GM18498 (cell line): ENCODE data around the gene PLD4.

Experiments
- ATAC-seq: cut with Tn5 transposase; IDR thresholded peaks from one replicate; pipeline ENCODE4 v1.9.1; 2021; ENCODE audit warnings: mild to moderate bottlenecking, moderate library complexity; ENCODE audit not compliant: unreplicated experiment

The PLD4 gene

DNA sequence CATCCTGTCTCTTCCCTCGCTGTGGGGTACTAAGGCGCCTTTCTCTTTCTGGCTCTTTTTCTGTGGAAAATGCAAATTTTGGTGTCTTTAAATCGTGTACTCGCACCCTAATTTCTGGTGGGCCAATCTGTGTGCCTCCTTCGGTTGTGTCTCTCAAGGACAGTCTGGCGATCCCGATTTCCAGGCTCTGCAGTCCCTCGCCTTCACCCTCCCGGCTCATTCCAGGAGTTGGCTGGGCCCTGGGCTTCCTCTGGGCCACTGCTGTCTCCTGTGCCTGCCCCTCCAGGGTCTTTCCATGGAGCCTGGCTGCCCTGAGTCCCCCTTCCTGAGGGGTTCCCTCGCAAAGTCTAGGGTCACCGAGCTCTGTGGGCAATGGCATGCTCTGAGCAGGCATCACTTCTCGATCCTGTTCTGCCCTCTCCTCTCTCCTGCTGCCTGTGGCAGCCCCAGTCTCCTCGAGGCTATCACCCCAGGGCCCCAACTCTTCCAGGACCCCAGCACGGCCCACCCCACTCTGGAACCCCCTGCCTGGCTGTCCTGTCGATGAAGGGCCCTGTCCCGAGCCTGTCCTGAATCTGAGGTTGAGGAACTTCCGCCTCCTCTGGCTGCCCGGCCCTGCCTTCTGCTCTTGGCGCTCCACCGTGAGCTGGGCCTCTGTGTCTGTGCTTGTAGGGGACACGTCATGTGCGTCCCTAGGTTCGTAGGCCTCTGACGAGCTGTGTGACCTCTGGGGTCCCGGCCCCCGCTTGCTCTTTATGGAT lies 29.4 kb downstream of the PLD4 start:
- no peak for ATAC-seq

DNA sequence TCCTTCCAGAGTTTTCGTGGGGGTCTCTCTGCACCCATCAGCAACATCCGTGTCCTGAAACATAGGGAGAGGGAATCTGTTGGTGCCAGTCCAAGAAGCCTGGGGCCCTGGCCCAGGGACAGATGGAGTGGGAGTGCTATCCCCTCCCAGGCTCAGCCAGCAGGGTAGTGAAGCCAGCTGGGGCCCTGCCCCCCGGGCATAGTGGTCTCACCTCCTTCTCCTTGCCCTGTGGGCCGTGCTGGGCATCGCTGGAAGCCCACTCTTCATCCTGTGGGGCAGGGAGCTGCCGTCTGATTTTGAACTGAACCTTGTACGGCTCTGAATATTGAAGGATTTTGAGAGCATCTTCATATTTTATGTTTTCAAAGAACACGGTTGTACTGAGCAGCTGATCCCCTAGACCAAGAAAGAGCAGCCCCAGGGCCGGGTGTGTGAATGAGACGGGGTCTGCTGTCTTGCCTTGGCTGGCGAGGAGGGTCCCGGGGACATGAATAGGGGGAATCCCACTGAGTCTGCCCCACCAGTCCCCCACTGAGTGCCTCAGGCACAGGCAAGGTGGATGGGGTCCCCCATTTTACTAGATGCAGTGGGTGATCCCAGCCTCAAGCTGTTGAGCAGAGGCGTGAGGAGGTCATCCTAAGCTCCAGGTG lies 30.2 kb downstream of the PLD4 start:
- no peak for ATAC-seq

DNA sequence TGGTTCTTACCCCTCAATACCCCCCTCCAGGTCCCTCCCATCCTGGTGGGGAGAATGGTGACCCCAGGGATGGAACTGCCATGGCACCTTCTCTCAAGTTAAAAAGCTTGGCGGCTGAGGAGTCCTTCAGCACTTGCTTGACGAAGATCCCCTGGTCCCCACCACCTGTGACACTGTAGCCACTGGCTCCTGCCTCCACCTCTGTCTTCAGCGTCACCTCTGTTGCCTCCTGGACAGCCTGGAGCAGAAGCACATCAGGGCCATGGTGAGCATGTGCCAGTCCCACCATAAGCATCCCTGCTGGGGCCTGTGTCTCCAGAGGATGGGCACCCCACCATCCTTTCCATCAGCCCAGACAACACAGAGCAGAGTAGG lies 30.7 kb downstream of the PLD4 start:
- ATAC-seq, result no peak

DNA sequence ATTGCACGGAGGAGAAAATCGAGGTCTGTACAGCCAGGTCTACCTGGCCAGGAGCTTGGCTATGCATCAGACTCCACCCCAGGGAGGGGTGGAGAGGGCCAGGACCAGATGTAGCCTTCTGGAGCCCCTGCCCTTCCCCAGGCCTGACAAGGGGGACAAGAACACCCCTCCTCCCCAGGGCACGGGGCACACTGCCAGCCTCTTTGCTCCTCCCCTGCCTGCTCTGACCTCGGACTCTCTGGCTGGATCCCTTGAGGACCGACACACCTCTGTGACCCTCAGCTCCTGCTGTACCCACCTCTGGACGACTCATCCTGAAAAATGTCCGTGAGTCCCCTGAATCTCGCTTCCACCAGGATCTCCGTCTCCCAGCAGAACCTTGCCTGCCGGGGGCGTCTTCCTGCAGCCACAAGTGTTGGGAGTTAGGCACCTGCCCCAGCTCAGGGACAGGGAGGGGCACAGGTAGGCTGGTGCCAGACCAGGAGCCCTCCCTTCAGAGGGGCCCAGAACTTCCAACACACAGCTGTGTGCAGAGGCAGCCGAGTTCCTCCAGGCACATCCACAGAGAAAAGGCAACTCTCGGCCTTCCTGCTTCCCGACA lies 31.7 kb downstream of the PLD4 start:
- ATAC-seq, result no peak

DNA sequence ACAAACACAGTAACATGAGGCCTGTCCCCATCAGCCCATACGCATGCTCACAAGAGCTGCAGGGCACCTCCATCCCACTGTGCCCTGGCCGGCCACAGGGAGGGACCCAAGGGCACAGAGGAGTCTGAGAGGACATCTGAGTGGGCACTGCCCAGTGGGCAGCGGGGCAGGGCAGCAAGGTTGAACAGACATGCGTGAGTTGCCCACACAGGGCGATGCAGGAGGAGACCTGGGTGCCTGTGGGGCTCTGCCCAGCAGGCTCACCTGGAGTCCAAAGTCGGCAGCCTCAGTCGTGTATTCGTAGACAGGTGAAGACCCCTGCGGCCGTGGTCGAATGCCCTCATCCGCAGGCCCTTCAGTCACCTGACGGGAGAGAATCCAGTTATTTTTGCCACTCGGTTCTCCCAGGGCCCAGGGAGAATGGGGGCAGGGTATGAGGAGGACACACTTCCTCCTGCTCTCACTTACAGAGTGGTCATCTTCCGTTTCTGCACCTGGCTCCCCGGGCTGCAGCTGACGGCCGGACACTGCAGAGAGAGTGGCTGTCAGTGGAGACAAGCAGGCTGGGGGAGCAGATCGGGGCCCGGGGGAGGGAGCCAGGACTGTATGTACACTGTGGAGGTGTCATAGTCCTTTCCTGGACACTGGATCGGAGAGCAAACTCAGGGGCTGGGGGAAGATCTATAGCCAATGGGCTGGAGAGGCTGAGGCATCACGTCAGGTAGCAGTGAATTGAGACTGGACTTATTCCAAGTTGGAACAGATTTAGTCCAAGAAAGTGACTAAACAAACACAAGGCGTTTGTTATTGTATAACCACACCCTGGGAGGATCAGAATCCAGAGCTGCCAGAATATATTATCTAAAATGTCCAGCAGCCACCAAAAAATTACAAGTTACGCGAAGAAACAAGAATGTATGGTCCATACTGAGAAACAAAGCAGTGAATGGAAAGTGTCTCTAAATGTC lies 32.8 kb downstream of the PLD4 start:
- no peak for ATAC-seq

DNA sequence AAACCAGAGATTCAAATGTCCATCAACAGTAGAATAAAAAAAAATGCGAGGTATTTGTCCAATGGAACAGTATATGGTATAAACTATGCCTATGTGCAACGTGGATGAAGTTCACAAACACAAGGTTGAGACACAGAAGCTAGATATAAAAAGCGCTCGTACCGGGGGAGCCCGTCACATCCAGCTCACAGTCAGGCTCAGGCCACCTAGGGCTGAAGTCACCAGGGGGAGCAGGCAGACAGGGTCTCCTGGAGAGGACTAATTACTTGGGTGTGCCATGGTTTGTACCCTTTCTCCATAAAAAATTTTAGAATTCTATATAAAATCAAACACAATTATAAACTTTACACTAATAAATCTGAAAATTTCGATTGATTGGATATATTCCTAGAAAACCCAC lies 39.9 kb downstream of the PLD4 start:
- no peak for ATAC-seq

DNA sequence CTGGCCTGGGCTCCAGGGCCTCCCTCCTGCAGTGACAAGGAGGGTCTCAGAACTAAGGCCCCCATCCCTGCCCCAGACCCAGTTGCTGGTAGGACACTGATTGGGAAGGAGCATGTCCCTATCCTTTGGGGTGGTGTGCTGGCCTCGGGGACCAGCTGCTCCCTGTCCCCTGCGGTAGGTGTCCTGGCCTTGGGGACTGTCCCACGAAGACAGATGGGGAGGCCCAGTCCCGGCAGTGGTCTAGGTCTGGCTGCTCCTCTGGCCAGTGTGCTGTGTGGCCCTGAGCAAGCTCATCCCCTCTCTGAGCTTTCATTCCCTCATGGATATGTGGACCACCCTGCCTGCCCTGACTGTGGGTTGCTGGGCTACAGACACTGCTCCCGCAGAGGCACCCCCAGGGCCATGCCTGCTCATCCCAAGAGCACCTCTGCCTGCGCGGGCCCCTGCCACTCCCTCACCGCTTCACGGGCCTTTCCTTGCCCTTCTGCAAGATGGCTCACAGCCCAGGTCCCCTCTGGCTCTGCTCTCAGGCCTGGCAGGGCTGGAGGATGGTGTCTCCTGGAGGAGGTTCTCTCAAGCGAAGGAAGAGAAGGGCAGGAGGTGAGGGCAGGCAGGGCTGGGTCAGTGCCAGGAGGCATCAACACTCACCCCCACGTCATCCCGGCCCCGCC lies 41.0 kb downstream of the PLD4 start:
- ATAC-seq, result no peak

DNA sequence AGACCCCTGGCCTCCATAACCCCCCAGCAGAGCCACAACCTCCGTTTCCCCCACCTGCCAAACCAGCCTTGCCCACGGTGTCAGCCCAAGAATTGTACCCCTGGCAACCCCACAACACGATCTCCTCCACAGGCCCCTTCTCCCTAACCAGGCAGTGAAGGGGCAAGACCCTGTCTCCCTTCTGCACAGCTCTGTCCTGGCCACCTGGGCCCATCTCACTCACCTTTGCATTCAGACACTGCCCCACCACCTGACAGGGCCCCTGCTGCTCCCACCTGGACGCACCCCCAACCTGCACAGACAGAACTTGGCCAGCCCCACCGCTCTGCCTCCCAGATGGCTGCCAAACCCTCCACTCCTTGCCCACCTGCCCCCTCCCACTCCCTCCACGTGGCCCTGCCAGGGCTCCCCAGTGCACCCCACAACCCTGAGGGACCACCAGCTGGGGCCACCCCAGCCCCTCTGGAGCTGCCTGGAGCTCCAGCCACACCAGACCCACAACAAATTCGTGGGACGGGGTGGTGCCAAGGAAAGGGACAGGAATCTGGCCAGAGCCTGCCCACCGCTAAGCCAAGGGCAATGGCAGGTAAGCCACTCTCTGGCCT lies 41.7 kb downstream of the PLD4 start:
- no peak for ATAC-seq

DNA sequence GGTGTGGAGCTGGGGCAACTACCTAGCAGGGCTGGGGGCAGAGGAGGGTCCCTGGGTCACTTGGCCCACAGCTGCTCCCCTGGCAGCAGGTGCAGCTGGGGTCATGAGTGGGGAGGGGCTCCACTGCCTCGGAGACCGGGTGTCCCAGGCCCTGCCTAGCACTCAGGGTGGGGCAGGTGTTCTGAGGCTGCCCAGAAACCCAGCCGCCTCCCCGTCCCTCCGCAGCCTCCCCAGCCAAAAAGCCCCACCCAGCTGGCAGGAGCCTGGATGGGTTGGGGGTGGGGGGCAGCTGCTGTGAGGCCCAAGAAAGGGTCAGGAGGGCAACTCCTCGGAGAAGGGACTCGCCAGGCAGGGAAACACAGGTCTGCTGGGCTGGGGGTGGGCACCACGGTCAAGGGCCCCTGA lies 42.3 kb downstream of the PLD4 start:
- no peak for ATAC-seq

DNA sequence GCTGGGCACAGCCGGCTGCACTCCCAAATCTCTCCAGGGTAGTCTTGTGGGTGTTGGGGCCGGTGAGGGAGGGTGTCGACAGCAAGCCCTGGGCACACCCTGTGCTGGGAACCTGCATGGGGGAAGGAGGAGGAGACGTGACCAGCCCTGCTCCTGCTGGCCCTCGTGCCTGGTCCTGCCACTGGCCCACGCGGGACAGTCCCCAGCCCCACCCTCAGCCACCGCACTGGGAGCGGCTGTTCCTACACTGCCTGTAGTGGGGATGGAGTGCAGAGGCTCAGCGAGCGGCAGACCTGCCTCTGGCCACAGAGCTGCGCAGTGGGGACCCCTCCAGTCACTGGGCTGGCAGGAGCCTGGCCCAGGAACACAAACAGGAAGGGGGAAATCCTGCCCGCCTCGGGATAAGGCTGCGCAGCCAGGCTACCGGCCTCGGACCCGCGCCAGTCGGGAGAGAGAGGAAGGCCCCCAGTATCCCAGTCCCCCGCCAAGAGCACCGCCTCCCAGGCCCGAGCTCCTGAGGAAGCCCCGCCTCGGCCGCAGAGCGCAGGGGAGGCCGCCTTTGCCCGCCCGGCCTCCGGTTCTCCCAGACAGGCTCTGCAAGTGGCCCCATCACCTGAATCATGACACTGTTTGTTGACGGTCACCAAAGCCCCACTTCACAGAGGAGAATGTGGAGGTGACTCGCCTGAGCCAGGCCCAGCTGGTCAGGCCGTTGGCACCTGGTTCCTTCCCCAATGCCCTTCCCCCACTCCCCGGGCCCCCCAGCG lies 42.9 kb downstream of the PLD4 start:
- ATAC-seq, result no peak

DNA sequence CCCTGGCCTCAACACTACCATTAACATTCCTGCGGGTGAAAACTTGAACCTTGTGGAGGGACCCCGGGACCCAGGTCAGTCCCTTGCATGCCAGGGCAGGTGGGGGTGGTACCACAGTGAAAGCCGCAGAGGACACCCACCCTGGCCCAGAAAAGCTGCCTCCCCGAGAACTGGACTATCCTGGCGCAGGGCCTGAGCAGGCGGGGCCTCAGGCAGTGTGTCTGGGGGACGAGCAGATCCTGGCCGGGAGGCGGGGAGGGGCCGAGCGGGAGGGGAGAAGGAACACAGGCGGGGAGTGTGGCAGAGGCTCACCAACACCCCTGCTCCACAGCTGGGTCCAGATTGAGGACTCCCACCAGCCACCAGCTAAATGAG lies 43.5 kb downstream of the PLD4 start:
- no peak for ATAC-seq

DNA sequence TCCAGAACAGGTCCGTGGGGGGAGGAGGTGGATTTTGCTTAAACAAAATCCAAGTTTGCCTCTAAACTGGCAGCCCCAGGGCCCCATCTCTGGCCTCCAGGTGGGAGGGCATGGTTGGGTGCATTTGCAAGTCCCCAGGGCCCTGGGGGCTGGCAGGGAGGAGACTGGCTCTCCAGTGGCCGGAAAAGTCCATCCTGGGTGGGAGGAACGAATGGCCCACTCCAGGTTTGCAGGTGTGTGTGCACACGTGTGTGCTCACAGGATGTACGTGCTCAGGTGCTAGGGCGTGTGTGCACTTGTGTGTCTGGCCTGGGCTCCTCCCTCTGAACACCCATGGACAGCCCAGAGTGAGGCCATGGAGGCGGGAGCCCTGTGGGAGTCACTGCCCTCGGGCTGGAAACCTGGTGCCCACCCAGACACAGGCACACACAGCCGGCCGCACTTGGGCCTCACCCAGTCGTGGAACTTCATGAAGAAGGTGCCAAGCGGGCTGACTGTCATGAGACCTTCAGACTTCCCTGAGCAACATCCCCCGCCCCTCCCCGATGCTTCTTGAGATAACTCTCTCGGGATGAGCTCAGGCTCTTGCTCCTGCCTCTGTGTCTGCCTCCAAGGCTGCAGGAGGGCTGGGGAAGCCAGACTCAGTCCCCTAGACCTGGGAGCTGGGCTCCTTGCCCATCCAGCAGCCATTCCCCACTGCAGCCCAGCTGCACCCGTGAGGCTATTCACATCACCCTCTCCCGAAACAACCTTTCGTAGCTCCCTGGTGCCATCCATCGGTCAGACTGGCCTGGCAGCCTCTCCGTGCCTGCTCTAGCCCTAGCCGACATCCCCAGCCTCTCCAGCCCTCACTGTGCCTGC lies 44.1 kb downstream of the PLD4 start:
- no peak for ATAC-seq

DNA sequence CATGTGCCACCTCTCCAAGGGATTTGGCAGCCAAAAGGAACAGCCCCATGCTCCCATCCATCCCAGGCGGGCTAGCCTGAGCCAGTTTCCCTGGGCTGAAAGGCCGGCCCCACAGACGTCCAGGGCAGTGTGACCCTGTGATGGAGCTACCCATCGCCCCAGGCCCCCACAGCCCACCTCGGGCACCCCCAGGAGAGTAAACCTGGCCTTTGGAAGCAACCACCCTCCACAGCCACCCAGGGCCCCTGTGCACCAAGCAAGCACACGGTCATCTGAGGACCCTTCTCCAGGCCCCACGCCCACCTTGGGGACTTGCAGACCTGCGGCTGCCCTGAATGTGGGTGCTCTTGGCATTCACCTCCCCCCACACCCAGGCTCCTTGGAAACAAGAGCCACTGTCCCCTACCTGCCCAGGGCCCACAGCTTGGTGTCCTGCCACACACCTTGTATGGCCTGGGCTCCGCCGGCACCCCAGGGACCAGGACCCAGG lies 45.1 kb downstream of the PLD4 start:
- no peak for ATAC-seq

DNA sequence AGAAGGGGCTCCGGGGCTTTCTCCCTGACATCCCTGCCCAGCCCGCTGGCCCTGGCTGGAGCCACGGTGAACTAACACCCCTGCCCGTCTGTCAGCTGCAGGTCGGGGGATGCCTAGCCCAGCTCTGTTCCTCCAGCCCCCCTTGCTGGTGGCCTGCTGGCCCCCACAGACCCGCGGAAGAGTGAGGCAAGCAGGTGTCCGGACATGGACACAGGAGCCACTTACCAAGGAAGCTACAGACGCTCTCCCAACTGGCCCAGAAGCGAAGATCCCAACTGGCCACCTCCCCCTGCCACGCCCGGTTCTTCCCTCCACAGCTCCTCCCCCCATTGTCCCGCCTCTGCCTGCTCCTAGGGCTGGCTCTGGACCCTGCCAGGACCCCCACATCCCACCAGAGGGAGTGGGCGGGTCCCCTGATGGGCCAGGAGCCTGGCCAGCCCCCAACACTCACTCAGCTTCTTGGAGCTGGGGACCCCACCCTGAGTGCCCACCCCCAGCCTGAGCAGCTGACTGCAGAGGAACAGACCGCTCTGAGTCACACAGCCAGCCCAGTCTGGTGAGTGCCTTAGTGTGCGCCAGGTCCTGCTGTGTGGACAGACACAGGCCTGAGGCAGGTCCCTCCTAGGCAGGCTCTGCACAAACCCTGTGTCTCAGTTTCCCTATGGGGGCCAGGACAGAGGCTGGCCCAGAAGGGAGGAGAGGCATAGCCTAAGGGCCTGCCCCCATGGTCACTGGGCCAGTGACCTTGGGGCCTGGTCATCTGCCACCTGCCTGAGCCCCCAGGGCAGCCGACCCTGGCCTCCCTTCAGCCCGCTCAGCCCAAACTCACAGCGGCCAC lies 45.8 kb downstream of the PLD4 start:
- ATAC-seq, result no peak

DNA sequence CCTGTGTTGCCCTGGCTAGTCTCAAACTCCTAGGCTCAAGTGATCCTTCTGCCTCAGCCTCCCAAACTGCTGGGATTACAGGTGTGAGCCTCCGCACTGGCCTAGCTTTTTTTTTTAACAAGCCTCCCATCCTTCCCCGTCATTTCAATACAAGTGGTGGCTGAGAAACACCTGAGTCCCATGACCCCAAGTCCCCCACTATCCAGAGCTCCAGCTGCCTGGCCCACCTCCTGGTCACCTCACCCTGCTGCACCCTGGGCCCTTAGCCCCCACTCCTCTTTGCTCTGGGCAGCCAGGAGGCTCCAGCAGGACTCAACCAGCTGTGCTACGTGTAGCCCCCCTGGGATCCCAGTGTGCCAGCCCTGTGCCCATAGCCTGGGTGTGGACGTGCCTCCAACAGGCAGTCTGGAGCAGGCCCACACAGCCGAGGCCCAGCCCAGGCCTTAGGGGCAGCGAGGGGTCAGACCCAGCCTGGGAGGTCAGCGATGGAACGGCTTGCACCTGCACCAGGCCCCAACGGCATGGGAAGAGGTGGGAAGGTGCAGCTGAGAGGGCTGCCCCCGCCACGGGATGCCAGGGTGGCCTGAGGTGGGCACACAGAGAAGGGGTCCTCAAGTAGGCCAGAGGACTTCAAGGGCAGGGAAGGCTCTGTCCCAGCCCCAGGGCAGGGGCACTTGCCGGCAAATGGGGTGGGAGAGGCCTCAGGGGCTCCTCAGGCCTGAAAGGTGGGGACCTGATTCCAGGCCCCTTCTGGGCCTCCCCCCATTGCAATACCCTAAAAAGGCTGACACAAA lies 47.0 kb downstream of the PLD4 start:
- ATAC-seq, result no peak

DNA sequence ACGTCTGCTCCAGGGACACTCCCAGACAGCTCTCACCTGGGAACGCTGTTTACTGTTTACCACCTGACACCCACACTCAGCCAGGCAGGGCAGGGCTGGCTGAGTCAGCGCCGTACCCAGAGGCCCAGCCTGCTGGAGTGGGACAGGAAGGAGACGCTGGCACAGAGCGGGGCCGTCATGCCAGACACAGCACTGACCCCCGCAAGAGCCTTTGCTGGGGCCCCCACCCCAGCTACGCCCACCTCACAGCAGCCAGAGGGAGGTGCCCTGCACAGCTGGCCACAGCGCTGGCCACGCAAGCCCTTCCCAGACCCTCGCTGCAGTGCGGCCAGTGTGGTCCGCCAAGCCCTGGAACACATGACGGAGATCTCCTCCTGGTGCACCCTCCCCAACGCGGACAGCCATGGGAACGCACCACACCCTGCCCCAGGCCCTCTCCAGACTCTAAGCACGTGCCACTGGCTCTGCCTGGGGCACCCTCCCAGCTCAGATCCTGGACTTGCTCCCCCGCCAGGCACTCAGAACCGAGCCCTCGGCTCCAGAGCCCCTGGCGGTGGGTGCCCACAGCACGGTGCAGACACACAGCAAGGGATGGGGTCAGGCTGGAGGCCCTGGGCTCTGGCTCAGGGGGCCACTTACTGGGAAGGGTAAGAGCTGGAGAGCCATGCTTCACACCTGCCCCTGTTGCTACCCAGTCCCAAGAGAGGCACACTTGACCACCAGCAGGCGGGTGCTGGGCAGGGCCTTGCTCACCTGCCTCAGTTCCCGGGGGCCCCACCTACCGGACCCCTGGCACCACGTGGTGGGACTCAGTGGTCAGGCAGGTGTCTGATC lies 47.8 kb downstream of the PLD4 start:
- ATAC-seq, result no peak
